A549 (cell line): ENCODE results near the gene UMAD1. TPM values are rescaled to one million over a fixed set of nuclear protein-coding genes. Genes with fewer than 3 reads are reported as not detected.

Source experiments
- ATAC-seq, 2 experiments: fragments of 200-7000 bp in 1 of 2; fragments of >200 bp in 1 of 2; cut with Nextera tagmentation in 1 of 2; cut with Tn5 transposase in 1 of 2; 3 replicates each; pipeline versions ENCODE4 v1.8.0 to v1.9.1; 2018 to 2020; ENCODE audit warnings: mild to moderate bottlenecking in 1 of 2, moderate library complexity in 1 of 2
- CTCF ChIA-PET: fragments of 300-600 bp; sonication (Branson Sonifier 250); formaldehyde crosslinking; extraction: SDS; loops from one replicate; lab custom pipeline; 2021; ENCODE audit warnings: antibody characterized with exemption, inconsistent platforms; lab: Yijun Ruan, JAX
- POLR2A ChIA-PET: fragments of 350-600 bp; formaldehyde crosslinking; extraction: SDS; loops from one replicate; lab custom pipeline; 2021; ENCODE audit warnings: antibody characterized with exemption, inconsistent platforms; lab: Yijun Ruan, JAX
- DNase-seq, 2 experiments: peaks; one replicate each; pipeline versions ENCODE4 v3.0.0 to v3.0.0-alpha.2; 2011 to 2016; ENCODE audit warnings: low read depth in 1 of 2, low spot score in 1 of 2
- FAIRE-seq: peaks from 2 replicates; lab custom pipeline; 2011; peaks lifted over from hg19 to GRCh38; lab: Jason Lieb, UNC
- H3K27ac ChIP-seq, 2 experiments: fragments of >200 bp; sonication (Bioruptor Twin); formaldehyde crosslinking; 3 replicates each; pipeline ENCODE4 v1.5.1; 2016 to 2017
- H3K4me1 ChIP-seq: fragments of >200 bp; sonication (Bioruptor Twin); formaldehyde crosslinking; 3 replicates; pipeline ENCODE4 v1.6.1; 2016
- H3K4me2 ChIP-seq: fragments of >200 bp; sonication (Bioruptor Twin); formaldehyde crosslinking; 3 replicates; pipeline ENCODE4 v1.6.1; 2016
- H3K4me3 ChIP-seq: fragments of >200 bp; sonication (Bioruptor Twin); formaldehyde crosslinking; 3 replicates; pipeline ENCODE4 v1.5.1; 2016
- H3K9me3 ChIP-seq: fragments of >200 bp; sonication (Bioruptor Twin); formaldehyde crosslinking; 3 replicates; pipeline ENCODE4 v1.6.1; 2016
- BCL3 ChIP-seq: fragments of >200 bp; sonication (Bioruptor Twin); formaldehyde crosslinking; IDR thresholded peaks from 3 replicates; pipeline ENCODE4 v1.6.1; 2016
- BHLHE40 ChIP-seq: IDR thresholded peaks from 2 replicates; pipeline ENCODE4 v1.6.1; 2012; ENCODE audit warnings: low read depth, low read length, inconsistent platforms
- CBX8 ChIP-seq: fragments of 200-600 bp; sonication (generic); IDR thresholded peaks from 2 replicates; pipeline ENCODE4 v1.6.1; 2016
- CEBPB ChIP-seq, 2 experiments: fragments of >200 bp in 1 of 2; sonication (Bioruptor Twin) in 1 of 2; formaldehyde crosslinking in 1 of 2; IDR thresholded peaks; 2 replicates each; pipeline ENCODE4 v1.6.1; 2012 to 2016
- CHD4 ChIP-seq: fragments of 200-600 bp; sonication (generic); IDR thresholded peaks from 2 replicates; pipeline ENCODE4 v1.6.1; 2016; ENCODE audit warnings: antibody characterized with exemption, mild to moderate bottlenecking, borderline replicate concordance
- CTCF ChIP-seq: fragments of >200 bp; sonication (Bioruptor Twin); formaldehyde crosslinking; IDR thresholded peaks from 3 replicates; pipeline ENCODE4 v1.5.1; 2016
- EHF ChIP-seq: fragments of 250-450 bp; sonication (Bioruptor Pico); IDR thresholded peaks from 2 replicates; pipeline ENCODE4 v1.5.0; 2020; ENCODE audit warnings: mild to moderate bottlenecking
- EHMT2 ChIP-seq: fragments of 200-600 bp; sonication (generic); IDR thresholded peaks from 2 replicates; pipeline ENCODE4 v1.6.1; 2016; ENCODE audit warnings: antibody characterized with exemption, low read depth, mild to moderate bottlenecking, moderate library complexity
- ELK1 ChIP-seq: fragments of 150-350 bp; IDR thresholded peaks from 2 replicates; pipeline ENCODE4 v1.6.1; 2014; ENCODE audit warnings: low read depth, mild to moderate bottlenecking, low read length
- EP300 ChIP-seq, 2 experiments: fragments of >200 bp; sonication (Bioruptor Twin); formaldehyde crosslinking; IDR thresholded peaks; 2 replicates in 1 of 2; 3 replicates in 1 of 2; pipeline ENCODE4 v1.6.1; 2016 to 2017
- FOSL2 ChIP-seq, 2 experiments: fragments of 450-650 bp in 1 of 2; fragments of >200 bp in 1 of 2; sonication (Bioruptor Twin) in 1 of 2; formaldehyde crosslinking; IDR thresholded peaks; 2 replicates each; pipeline versions ENCODE4 v1.5.0 to v1.6.1; 2016 to 2020; ENCODE audit warnings: mild to moderate bottlenecking in 1 of 2, moderate library complexity in 1 of 2
- FOXS1 ChIP-seq: fragments of 250-450 bp; sonication (Bioruptor Pico); IDR thresholded peaks from 2 replicates; pipeline ENCODE4 v1.5.0; 2020; ENCODE audit warnings: mild to moderate bottlenecking, moderate library complexity
- GATA3 ChIP-seq: IDR thresholded peaks from 2 replicates; pipeline ENCODE4 v1.6.1; 2012; ENCODE audit warnings: borderline replicate concordance
- HEYL ChIP-seq: fragments of 250-450 bp; sonication (Bioruptor Pico); IDR thresholded peaks from 2 replicates; pipeline ENCODE4 v1.8.0; 2021; ENCODE audit warnings: mild to moderate bottlenecking, moderate library complexity
- HOXB5 ChIP-seq: fragments of 250-450 bp; sonication (Bioruptor Pico); IDR thresholded peaks from 2 replicates; pipeline ENCODE4 v1.5.0; 2020; ENCODE audit warnings: mild to moderate bottlenecking, moderate library complexity
- JUNB ChIP-seq: fragments of >200 bp; sonication (Bioruptor Twin); formaldehyde crosslinking; IDR thresholded peaks from 2 replicates; pipeline ENCODE4 v1.6.1; 2016
- NFE2L2 ChIP-seq: fragments of 150-350 bp; conservative IDR thresholded peaks from 2 replicates; pipeline ENCODE4 v1.6.1; 2014; ENCODE audit warnings: low read length
- NR3C1 ChIP-seq: fragments of >200 bp; sonication (Bioruptor Twin); formaldehyde crosslinking; IDR thresholded peaks from 3 replicates; pipeline ENCODE4 v1.6.1; 2017
- POLR2A ChIP-seq: IDR thresholded peaks from 2 replicates; pipeline ENCODE4 v1.6.1; 2012; ENCODE audit warnings: mild to moderate bottlenecking, low read length
- RARB ChIP-seq: fragments of 250-450 bp; sonication (Bioruptor Pico); IDR thresholded peaks from 2 replicates; pipeline ENCODE4 v1.8.0; 2021; ENCODE audit warnings: mild to moderate bottlenecking, moderate library complexity
- RCOR1 ChIP-seq: fragments of 150-350 bp; IDR thresholded peaks from 2 replicates; pipeline ENCODE4 v1.6.1; 2014; ENCODE audit warnings: antibody characterized with exemption, low read length, low read depth
- RFX5 ChIP-seq: fragments of 450-650 bp; IDR thresholded peaks from 2 replicates; pipeline ENCODE4 v1.7.1; 2014; ENCODE audit warnings: antibody characterized with exemption, mild to moderate bottlenecking, moderate library complexity
- RNF2 ChIP-seq: fragments of 200-600 bp; sonication (generic); IDR thresholded peaks from 2 replicates; pipeline ENCODE4 v1.6.1; 2016; ENCODE audit warnings: low read depth, mild to moderate bottlenecking, antibody characterized with exemption, moderate library complexity, borderline replicate concordance
- SMC3 ChIP-seq: fragments of >200 bp; sonication (Bioruptor Twin); formaldehyde crosslinking; IDR thresholded peaks from 3 replicates; pipeline ENCODE4 v1.6.1; 2018; ENCODE audit warnings: inconsistent platforms
- SREBF2 ChIP-seq: fragments of 450-650 bp; IDR thresholded peaks from 2 replicates; pipeline ENCODE4 v1.6.1; 2014; ENCODE audit warnings: mild to moderate bottlenecking, moderate library complexity
- TFCP2L1 ChIP-seq: fragments of 250-450 bp; sonication (Bioruptor Pico); IDR thresholded peaks from 2 replicates; pipeline ENCODE4 v1.5.0; 2021; ENCODE audit warnings: mild to moderate bottlenecking
- USF2 ChIP-seq: fragments of 450-650 bp; IDR thresholded peaks from 2 replicates; pipeline ENCODE4 v1.6.1; 2014; ENCODE audit warnings: antibody characterized with exemption
- ZC3H11A ChIP-seq: fragments of 450-650 bp; IDR thresholded peaks from 2 replicates; pipeline ENCODE4 v1.6.1; 2014; ENCODE audit warnings: antibody characterized with exemption, mild to moderate bottlenecking
- WGBS: methylation state at CpG from one replicate; pipeline ENCODE4 v1.1.6; 2017; ENCODE audit errors: missing lambda C conversion rate; 5-methylcytosine and 5-hydroxymethylcytosine counted together
- polyA plus RNA-seq, 4 experiments: library from polyadenylated mRNA; depleted of rRNA in 3 of 4; stranded (reverse); fragments of >200 nt; fragmentation: RNase III in 1 of 4; extraction: RNeasy Plus Mini Kit Qiagen cat#74134 plus additional on column Dnase treatment in 1 of 4; gene quantifications; 2 replicates in 3 of 4; 3 replicates in 1 of 4; pipeline ENCODE4 v1.2.3, GENCODE V29; 2011 to 2017

The UMAD1 gene
- polyA plus RNA-seq, 2 of the 4 experiments (the other 2 are of a cell fraction) = 21.4 to 46.4 TPM

- no peak for TF ChIP-seq USF2
- Histone ChIP-seq H3K9me3 (no peaks in the 10 kb centered on the region), H3K4me2 (no peak overlapping the region), H3K4me3 (no peak overlapping the region), H3K27ac (no peak overlapping the region), H3K4me1 (peaks cover 22% of the 10 kb centered on the region)
- ChIA-PET POLR2A (no interaction called here), CTCF (interaction anchor here (1.4 to 2.6 kb wide), 2 partner anchors 42 to 61 kb away, joined by 3 to 9 read pairs; no protein-coding TSS in a partner anchor)
- FAIRE-seq (no peak), ATAC-seq (no peak), DNase-seq (no peak)
These were observed 59.4 kb downstream of the UMAD1 start for GRCh38 chr7:7699970-7700369.

GRCh38 chr7:7701527-7701926, 61.0 kb downstream of the UMAD1 start:
- Histone ChIP-seq H3K4me1 (peaks cover 15% of the 10 kb centered on the region), H3K27ac (no peak overlapping the region), H3K4me3 (no peak overlapping the region), H3K4me2 (no peak overlapping the region), H3K9me3 (no peaks in the 10 kb centered on the region)
- ATAC-seq (no peak), DNase-seq (no peak), FAIRE-seq (no peak)
- TF ChIP-seq RARB (CRISPR knock-in tag) (no peak), JUNB (no peak), RFX5 (no peak), CBX8 (no peak), FOSL2 (IDR thresholded peaks at IDR 0.05) (no peak), FOSL2 (CRISPR knock-in tag; IDR thresholded peaks at IDR 0.05) (no peak), POLR2A (no peak), ZC3H11A (no peak), RNF2 (no peak), EP300 (IDR thresholded peaks at IDR 0.05) (no peak), RCOR1 (no peak), USF2 (no peak), EHF (CRISPR knock-in tag) (no peak), CEBPB (IDR thresholded peaks at IDR 0.05) (no peak), TFCP2L1 (CRISPR knock-in tag) (no peak), CTCF (no peak), HOXB5 (CRISPR knock-in tag) (no peak), BHLHE40 (no peak), HEYL (CRISPR knock-in tag) (no peak)
- ChIA-PET CTCF (interaction anchor here (1.2 kb wide), 1 partner anchor 20 kb away, joined by 3 read pairs; no protein-coding TSS in a partner anchor), POLR2A (no interaction called here)
- 94% methylated on average over 1 of the region's 1 CpG for WGBS

- CTCF ChIA-PET = interaction anchor here (1.3 kb wide), 1 partner anchor 11 kb away, joined by 3 read pairs; no protein-coding TSS in a partner anchor
- 93% methylated on average over 4 of the region's 4 CpGs for WGBS
These were observed 62.3 kb downstream of the UMAD1 start for GRCh38 chr7:7702826-7703225.

More at GRCh38 chr7:7702826-7703225, 62.3 kb downstream of the UMAD1 start:
- no peak for ATAC-seq
- no peak for FAIRE-seq
- POLR2A ChIA-PET = no interaction called here
- no peak overlapping the region for H3K27ac ChIP-seq
- TF ChIP-seq ELK1 (no peak), CHD4 (no peak), FOXS1 (no peak), ZC3H11A (no peak), NFE2L2 (no peak), BHLHE40 (no peak), CBX8 (no peak), USF2 (no peak), RARB (CRISPR knock-in tag) (no peak), BCL3 (no peak), NR3C1 (no peak), GATA3 (no peak), SMC3 (no peak), EHMT2 (no peak), HEYL (CRISPR knock-in tag) (no peak), SREBF2 (no peak)
- no peaks in the 10 kb centered on the region for H3K9me3 ChIP-seq
- peaks cover 12% of the 10 kb centered on the region; the same call in 2 of the 3 replicates for H3K4me1 ChIP-seq
- H3K4me3 ChIP-seq = no peak overlapping the region
- no peak for DNase-seq
- H3K4me2 ChIP-seq = no peak overlapping the region
